Activated CD4-positive, CD25-positive, alpha-beta regulatory T cell (primary cell): Measurements from ENCODE around the gene COX6A2.

Experiments used
- DNase-seq, 4 experiments: peaks; one replicate each; lab custom pipeline; 2025; lab: John Stamatoyannopoulos, UW

The COX6A2 gene

DNA sequence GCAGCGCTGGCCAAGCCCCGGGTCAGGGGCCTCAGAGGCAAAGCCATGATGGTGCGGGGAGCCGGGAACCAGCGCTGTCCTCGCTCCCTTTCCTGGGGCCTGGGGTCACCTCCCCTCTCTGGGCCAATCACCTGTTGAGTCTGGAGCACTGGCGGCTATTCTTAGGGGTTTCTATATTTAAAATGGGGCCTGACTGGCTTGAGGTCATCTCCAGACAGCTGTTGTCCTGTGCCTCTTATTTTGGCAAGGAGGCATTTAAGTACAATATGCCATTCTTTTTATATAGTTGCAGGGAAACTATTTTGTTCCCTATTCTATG is at the start of gene COX6A2:
TSS of gene COX6A2 (minus strand) at position 82 of the 319 bp plus-strand sequence. CDS start at position 47, 35 bp downstream.
- DNase-seq, result no peak

DNA sequence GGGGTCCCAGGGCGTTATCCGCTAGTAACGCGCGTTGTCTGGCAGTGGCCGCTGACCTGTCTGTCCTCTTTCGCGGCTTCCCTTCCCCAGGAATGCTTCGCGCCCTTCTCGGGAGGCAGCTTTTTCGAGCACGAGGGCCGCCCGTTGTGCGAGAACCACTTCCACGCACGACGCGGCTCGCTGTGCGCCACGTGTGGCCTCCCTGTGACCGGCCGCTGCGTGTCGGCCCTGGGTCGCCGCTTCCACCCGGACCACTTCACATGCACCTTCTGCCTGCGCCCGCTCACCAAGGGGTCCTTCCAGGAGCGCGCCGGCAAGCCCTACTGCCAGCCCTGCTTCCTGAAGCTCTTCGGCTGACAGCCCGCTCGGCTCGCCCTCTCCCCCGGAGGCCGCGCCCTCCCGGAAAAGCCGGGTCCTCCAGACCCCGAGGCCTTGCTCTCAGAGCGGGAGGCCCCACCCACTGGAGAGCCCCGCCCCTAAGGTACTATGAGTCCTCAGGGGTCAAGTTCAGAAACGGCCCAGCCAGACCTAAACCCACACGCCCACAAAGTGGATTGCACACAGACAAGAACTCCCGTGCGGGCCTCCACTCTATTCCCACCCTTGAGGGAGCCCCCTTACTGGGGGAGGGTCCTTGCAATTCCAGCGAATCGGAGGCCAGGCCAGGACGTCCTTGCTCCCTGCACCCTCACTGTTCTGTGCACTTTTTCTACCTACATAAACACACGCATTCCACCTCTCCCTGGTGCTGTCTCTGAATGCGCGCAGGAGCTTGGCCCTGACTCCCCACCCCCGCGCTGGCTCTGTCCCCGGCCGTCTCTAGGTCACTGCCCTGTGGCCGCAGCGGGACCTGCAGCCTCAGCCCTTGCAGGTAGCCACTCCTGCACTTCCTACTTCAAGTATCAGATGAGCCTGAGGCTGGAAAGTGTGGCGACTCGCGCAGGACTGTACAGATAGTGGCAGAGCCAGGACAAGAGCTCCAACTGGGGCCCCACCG is 49.4 kb upstream of the COX6A2 start:
- DNase-seq, result no peak

DNA sequence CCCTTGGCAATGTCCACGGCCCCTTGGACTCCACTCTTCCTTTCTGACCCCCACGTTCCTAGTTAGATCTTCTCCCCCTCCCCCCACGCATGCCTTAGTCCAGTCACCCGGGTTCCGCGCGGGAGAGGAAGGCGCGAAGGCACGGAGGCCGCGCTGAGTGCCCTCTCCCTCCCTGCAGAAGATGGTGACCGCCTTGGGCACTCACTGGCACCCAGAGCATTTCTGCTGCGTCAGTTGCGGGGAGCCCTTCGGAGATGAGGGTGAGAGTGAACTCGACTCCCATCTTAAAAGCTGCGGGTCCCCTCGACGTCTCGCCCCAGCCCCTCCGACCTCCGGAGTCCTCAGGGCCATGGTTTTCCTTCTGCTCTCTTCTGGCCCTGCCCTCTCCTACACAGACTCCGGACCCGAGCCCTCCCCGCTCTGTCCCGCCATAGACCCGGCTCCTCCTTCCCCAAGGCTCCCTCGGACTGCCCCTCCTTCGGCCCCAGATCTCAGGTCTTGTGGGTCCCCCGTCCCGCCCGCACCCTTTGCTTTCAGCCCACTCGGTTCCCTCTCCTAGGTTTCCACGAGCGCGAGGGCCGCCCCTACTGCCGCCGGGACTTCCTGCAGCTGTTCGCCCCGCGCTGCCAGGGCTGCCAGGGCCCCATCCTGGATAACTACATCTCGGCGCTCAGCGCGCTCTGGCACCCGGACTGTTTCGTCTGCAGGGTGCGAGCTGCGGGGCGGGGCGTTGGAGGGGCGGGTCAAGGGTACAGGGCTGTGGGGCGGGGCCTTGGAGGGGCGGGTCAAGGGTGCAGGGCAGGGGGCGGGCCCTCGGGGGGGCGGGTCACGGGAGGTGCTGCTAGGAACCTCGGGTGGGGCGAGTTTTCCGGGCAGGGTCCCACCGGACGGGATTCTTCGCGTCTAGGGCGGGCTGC is 48.4 kb upstream of the COX6A2 start:
- DNase-seq, result peak; percentile 78 to 91 (median 84)

DNA sequence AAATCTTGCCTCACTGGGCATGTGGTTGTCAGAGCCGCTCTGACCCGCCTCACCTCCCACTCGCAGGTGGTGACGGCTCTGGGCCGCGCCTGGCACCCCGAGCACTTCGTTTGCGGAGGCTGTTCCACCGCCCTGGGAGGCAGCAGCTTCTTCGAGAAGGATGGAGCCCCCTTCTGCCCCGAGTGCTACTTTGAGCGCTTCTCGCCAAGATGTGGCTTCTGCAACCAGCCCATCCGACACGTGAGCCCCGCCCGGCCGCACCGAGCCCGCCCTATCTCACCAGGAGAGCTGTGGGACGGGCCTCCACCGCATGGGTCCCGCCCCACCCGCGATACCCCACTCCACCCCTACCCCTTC is 47.8 kb upstream of the COX6A2 start:
- no peak for DNase-seq

DNA sequence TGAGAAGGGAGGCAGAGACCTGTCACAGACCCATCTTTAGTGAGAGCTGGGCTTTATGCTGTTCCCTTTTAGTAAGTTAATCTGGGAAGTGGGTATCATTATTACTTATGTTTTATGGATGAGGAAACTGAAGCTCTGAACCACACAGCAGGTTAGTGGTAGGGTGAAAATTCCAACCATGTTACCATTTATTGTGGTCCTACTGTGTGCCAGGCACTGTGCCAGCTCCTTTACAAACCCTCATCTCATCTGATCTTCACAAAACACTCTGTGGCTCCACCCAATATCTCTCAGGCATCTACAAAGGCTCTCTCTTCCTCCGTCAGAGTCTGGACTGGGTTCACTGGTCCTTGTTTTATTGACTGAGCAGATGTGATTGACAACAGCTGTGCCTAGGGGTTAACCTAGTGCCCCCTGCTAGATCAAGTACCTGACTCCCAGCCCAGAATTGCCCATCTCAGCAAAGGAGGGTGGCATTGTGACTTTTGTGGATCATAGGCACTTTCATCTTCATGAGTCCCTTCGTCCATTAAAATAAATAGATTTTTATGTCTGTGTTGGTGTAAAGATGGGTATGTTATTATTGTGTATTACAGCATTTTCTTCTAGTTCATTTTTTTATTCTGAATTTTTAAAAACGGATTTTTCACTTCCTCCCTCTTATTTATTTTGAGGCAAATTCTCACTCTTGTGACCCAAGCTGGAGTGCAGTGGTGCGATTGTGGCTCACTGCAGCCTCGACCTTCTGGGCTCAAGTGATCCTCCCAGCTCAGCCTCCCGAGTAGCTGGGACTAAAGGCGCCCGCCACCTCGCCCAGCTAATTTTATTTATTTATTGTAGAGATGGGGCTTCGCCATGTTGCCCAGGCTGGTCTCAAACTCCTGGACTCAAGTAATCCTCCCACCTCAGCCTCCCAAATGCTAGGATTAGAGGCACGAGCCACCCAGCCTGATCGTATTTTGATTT is 46.9 kb upstream of the COX6A2 start:
- DNase-seq, result no peak

DNA sequence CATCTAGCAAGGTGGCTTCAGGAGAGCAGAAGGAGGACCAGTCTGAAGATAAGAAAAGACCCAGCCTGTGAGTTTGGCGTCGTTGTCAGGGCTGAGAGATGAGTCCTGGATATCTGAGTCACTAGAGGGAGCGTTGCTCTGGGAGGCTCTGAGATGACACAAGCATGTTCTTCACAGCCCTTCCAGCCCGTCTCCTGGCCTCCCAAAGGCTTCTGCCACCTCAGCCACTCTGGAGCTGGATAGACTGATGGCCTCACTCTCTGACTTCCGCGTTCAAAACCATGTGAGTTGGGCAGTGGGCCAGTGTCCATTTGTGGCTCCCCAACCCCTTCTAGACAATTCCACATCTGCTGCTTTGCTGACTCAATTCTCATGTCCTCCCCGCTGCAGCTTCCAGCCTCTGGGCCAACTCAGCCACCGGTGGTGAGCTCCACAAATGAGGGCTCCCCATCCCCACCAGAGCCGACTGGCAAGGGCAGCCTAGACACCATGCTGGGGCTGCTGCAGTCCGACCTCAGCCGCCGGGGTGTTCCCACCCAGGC is 46.1 kb upstream of the COX6A2 start:
- DNase-seq, result no peak

DNA sequence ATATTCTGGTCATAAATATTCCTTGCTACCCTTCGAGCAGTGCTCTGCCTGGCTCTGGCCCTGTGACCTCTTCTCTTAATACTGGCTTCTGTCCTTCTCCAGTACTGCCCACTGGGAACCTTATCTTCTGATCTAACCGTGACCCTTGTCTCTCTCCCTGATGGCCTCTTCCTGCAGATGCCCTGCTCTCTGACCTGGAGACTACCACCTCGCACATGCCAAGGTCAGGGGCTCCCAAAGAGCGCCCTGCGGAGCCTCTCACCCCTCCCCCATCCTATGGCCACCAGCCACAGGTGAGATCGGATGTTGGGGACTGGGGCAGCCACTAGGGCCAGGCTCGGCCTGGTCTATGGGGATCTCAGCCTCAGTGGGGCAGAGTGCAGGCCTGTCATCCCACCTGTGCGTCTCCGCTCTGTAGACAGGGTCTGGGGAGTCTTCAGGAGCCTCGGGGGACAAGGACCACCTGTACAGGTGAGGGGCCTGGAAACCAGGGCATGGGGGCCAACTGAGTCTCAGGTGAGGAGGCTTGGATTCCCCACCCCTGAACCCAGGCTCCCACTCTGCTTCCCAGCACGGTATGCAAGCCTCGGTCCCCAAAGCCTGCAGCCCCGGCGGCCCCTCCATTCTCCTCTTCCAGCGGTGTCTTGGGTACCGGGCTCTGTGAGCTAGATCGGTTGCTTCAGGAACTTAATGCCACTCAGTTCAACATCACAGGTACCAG is 45.3 kb upstream of the COX6A2 start:
- no peak for DNase-seq

DNA sequence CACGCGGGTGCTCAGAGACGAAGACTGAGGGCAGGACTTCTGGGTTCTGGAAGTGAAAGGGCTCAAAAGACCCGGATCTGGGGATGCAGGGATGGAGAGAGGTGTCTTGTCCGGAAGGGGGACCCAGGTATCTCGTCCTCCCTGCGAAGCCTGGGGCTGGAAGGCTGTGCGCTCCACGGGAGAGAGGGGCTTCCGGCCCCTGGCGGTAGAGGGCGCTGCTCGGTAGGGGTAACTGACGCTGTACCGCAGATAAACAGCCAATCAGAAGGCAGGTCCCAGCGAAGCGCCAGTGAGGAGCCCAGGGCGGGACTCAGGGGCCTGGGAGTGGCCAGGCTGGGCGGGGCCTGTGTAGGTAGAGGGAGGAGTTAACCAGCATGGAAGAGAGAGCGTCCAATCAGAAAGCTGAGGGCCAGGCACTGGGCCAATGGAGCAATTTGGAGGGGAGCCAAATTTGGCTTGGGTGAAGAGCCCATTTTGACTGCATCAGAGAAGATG is 44.6 kb upstream of the COX6A2 start:
- no peak for DNase-seq

DNA sequence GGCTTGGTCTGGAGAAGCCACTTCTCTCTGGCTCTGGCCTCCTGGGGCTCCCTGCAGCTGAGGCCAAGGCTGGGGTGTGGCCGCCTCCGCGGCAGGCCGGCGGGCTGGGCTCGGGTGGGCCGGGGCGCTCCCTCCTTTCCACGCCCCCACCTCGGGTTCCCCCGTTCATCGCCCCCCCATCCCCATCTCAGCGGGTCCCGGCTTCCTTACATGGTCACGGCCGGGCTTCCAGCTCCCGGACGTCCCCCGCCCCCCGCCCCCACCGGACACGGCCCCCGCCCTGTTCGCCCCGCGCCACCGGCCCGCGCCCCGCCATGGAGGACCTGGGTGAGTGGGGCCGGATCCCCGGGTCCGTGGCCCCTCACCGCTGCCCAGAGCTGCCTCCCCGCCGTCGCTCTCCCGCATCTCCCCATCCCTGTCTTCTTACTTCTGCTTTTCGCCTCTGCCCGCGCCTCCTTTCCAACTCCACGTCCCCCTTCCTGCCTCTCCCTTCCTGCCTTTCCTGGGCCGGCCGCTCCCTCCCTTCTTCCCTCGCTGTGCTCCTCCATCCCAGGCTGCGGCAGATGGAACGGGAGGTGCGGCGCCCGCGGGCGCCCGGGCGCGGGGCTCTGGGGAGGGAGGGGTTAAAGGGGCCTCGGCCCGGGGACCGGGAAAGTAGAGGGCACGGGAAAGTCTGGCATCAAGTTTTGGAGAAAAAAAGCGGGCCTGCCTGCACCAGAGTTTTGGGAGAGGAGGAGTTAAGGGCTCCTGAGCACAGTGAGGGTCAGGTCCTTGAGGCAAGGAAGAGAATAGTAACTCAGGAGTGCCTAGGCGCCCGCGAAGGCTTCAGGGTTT is 43.9 kb upstream of the COX6A2 start, which contains the start of gene TGFB1I1:
TSS of gene TGFB1I1 (plus strand) at position 278 of the 834 bp plus-strand sequence. CDS start at position 315, 37 bp downstream.
- DNase-seq, result no peak

DNA sequence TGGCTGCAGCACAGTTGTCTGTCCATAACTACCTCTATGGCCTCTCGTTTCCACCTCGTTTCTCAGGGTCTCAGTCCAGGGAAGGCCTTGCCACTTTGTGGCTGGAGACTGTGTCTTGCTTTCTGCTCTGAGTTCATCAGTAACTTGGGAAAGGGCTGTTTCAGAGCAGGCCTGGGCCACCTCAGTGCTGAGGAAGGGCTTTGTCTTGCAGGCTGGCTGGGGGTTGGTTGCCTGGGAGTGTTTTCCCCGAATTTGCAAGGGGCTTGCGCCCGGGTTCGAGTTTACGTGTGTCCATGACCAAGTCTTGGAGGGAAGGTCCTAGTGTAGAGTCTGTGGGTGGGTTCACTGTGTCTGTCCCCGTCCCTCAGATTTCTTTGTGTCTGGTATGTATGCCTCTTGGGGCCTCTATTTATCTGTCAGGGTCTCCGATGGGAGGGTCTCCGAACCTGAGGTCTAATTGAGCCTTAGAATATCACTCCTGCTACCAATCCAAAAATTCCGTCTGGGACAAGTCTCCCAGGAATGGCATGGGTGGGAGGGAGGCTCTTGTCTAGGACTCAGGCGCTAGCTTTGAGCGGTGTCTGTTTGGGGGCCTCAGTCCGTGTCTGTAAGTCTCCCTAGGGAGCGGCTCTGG is 43.2 kb upstream of the COX6A2 start:
- no peak for DNase-seq

DNA sequence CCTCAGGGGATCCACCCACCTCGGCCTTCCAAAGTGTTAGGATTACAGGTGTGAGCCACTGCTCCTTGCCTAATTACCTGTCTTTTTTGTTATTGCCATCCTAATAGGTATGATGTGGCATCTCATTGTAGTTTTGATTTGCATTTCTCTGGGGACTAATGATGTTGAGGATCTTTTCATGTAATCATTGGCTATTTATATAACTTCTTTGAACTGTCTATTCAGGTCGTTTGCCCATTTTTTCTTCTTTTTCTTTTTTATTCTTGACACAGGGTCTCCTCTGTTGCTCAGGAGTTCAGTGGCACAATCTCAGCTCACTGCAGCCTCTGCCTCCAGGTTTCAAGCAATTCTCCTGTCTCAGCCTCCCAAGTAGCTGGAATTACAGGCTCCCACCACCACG is 42.5 kb upstream of the COX6A2 start:
- DNase-seq, result no peak

DNA sequence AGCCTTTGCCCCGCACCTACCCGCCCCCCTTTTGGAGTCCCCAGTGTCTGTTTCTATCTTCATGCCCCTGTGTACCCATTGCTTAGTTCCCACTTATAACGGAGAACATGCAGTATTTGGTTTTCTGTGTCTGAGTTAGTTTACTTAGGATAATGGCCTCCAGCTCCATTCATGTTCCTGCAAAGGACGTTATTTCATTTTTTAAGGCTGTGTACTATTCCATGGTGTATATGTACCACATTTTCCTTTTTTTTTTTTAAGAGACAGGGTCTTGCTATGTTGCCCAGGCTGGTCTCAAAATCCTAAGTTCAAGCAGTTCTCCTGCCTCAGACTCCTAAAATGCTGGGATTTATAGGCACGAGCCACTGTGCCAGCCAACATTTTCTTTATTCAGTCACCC is 39.7 kb upstream of the COX6A2 start:
- no peak for DNase-seq

DNA sequence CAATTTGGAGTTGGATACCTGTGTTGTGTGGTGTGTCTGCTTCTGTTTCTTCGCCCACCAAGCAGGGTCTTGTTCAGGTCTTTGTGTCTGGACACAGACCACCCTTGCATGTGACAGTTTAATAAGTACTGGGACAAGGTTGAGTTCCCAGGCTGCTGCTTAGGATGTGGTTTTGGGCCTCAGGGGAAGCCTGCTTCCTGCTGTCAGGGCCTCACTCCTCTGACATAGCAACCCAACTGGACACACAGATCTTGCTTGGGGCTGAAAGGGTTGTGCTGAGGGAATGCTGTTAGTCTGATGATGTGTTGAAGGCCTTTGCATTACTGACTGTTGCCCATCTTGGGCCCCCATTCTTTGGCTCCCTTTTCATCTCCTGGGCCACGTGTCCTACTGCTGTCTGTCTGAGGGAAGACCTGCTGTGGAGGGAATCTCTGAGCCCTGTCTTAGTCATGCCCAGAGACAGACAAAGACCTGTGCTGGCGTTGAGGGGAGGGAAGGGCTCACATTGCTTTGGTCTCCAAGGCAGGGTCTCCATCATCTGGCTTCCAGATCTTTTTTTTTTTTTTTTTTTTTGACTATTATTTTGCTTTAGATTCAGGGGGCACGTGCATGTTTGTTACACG is 39.1 kb upstream of the COX6A2 start:
- no peak for DNase-seq

DNA sequence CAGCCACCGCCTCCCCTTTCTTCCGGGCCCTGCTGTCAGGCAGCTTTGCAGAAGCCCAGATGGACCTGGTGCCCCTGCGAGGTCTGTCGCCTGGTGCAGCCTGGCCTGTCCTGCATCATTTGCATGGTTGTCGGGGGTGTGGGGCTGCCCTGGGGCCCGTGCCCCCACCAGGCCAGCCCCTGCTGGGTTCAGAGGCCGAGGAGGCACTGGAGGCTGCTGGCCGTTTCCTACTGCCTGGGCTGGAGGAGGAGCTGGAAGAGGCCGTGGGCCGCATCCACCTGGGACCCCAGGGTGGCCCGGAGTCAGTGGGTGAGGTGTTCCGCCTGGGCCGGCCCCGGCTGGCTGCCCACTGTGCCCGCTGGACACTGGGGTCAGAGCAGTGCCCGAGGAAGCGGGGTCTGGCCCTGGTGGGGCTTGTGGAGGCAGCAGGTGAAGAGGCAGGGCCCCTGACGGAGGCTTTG is 38.3 kb upstream of the COX6A2 start:
- no peak for DNase-seq

DNA sequence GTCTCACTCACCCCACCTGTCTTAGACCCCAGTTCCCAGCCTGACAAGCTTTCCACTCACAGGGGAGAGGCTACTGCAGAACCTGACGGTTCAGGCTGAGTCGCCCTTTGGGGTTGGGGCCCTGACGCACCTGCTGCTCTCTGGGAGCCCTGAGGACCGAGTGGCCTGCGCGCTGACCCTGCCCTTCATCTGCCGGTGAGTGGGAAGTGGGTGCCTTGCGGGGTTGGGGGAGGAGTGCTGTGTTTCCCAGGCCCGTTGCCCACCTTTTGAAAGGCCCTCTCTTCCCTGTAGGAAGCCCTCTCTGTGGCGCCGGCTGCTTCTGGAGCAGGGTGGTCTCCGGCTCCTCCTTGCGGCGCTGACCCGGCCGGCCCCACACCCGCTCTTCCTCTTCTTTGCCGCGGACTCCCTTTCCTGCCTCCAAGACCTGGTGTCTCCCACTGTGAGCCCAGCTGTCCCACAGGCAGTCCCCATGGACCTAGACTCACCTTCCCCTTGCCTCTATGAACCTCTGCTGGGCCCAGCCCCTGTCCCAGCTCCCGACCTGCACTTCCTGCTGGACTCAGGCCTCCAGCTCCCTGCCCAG is 37.7 kb upstream of the COX6A2 start:
- DNase-seq, result no peak

DNA sequence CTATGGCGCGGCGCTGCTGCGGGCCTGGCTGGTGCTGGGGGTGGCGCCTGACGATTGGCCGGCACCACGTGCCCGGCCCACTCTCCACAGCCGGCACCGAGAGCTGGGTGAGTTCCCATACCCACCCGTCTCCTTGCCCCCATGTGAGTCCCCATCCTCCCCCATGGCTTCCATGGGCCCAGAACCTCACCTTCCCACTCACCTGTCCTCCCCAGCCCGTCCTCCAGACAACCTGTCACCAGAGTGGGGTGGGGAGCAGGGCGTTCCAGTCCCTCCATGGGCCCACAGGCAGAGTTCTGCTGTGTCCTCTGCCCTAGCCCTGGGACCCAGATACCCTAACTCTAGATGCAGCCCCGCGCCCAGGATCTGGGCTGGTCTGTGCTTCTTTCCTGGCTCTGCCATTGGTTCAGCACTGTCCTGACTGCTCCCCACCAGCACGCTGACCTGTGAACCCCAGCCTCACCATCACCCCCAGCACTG is 36.7 kb upstream of the COX6A2 start:
- no peak for DNase-seq

DNA sequence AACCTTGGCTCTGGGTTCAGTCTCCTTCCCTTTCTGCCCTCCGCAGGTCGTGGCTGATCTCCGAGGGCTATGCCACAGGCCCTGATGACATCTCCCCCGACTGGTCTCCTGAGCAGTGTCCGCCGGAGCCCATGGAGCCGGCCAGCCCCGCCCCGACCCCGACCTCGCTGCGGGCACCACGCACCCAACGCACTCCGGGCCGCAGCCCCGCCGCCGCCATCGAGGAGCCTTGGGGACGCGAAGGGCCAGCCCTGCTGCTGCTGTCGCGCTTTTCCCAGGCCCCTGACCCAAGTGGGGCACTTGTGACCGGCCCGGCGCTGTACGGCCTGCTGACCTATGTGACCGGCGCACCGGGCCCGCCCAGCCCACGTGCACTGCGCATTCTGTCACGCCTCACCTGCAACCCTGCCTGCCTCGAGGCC is 36.2 kb upstream of the COX6A2 start:
- DNase-seq, result no peak
